Neural progenitor cell (in vitro differentiated cells): ENCODE results near the gene TAOK2.

Source experiments
- CTCF ChIP-seq: fragments of 200-600 bp; sonication (generic); IDR thresholded peaks from 2 replicates; pipeline ENCODE4 v1.5.1; 2017; ENCODE audit warnings: antibody characterized with exemption, mild to moderate bottlenecking
- EZH2 ChIP-seq: fragments of 200-600 bp; sonication (generic); IDR thresholded peaks from 2 replicates; pipeline ENCODE4 v1.6.1; 2017; ENCODE audit warnings: antibody characterized with exemption, mild to moderate bottlenecking, moderate library complexity

- TF ChIP-seq CTCF (no peak), EZH2 (no peak)
These were observed 17.9 kb downstream of the TAOK2 start for GRCh38 chr16:29991571-29991904.
